ENCODE measurements around the gene MPPED2. TPM values are rescaled to one million over a fixed set of nuclear protein-coding genes. Genes with fewer than 3 reads are reported as not detected.

The MPPED2 gene
- total and polyA plus RNA-seq, 12 donors: 2.1 to 28.3 (median 5.7) TPM

- H3K27me3 ChIP-seq: no peaks in the 10 kb centered on the region
- H3K36me3 ChIP-seq (replicated peaks in 1 of 2): no peaks in the 10 kb centered on the region
- 83 to 91% (median 87%) methylated on average over 3 of the region's 3 CpGs for WGBS, 4 donors
- no peaks in the 10 kb centered on the region for H3K4me1 ChIP-seq (replicated peaks in 1 of 2)
- DNase-seq: no peak
- TF ChIP-seq POLR2A (IDR thresholded peaks at IDR 0.05): no peak
- no peak for TF ChIP-seq CTCF (IDR thresholded peaks at IDR 0.05)
- no peaks in the 10 kb centered on the region for H3K9me3 ChIP-seq (replicated peaks in 1 of 3)
- intact Hi-C loops (cut with DNase I): no loop called here
- no peak overlapping the region for H3K27ac ChIP-seq
- no peak overlapping the region for H3K4me3 ChIP-seq
Observed at GRCh38 chr11:30579415-30580175, 6.6 kb downstream of the MPPED2 start.

GRCh38 chr11:30578406-30578805, 7.7 kb downstream of the MPPED2 start:
- no peak overlapping the region for H3K27ac ChIP-seq
- intact Hi-C loops (cut with DNase I): no loop called here
- DNase-seq: no peak
- no peaks in the 10 kb centered on the region for H3K9me3 ChIP-seq (replicated peaks in 1 of 3)
- no peak for TF ChIP-seq POLR2A (IDR thresholded peaks at IDR 0.05)
- no peak for TF ChIP-seq CTCF (IDR thresholded peaks at IDR 0.05)
- no peak overlapping the region for H3K4me3 ChIP-seq
- H3K4me1 ChIP-seq (replicated peaks in 1 of 2): no peaks in the 10 kb centered on the region
- 94 to 100% (median 96%) methylated on average over 1 of the region's 1 CpG for WGBS, 4 donors
- H3K36me3 ChIP-seq (replicated peaks in 1 of 2): no peaks in the 10 kb centered on the region
- no peaks in the 10 kb centered on the region for H3K27me3 ChIP-seq

- Histone ChIP-seq H3K27me3 (no peaks in the 10 kb centered on the region), H3K27ac (no peak overlapping the region), H3K9me3 (replicated peaks in 1 of 3) (no peaks in the 10 kb centered on the region), H3K4me3 (no peak overlapping the region), H3K36me3 (replicated peaks in 1 of 2) (no peaks in the 10 kb centered on the region), H3K4me1 (replicated peaks in 1 of 2) (no peaks in the 10 kb centered on the region)
- intact Hi-C loops (cut with DNase I): no loop called here
- DNase-seq: no peak
- 91 to 95% (median 94%) methylated on average over 2 of the region's 2 CpGs for WGBS, 4 donors
- TF ChIP-seq POLR2A (IDR thresholded peaks at IDR 0.05) (no peak), CTCF (IDR thresholded peaks at IDR 0.05) (no peak)
Observed at GRCh38 chr11:30573951-30574350, 12.2 kb downstream of the MPPED2 start.

- TF ChIP-seq CTCF (IDR thresholded peaks at IDR 0.05): no peak
- TF ChIP-seq POLR2A (IDR thresholded peaks at IDR 0.05): no peak
Observed at GRCh38 chr11:30568931-30569330, 17.2 kb downstream of the MPPED2 start.

More at GRCh38 chr11:30568931-30569330, 17.2 kb downstream of the MPPED2 start:
- Histone ChIP-seq H3K36me3 (replicated peaks in 1 of 2) (no peaks in the 10 kb centered on the region), H3K4me3 (no peak overlapping the region), H3K4me1 (replicated peaks in 1 of 2) (no peaks in the 10 kb centered on the region), H3K9me3 (replicated peaks in 1 of 3) (no peaks in the 10 kb centered on the region), H3K27me3 (no peaks in the 10 kb centered on the region), H3K27ac (no peak overlapping the region)
- DNase-seq: no peak
- intact Hi-C loops (cut with DNase I): no loop called here
- 63 to 82% (median 77%) methylated on average over 8 of the region's 8 CpGs for WGBS, 4 donors
